HG03135 (cell line): ENCODE measurements around the gene TP53I11.

Experiments
- ATAC-seq: cut with Tn5 transposase; IDR thresholded peaks from one replicate; pipeline ENCODE4 v1.9.1; 2021; ENCODE audit warnings: mild to moderate bottlenecking, moderate library complexity; ENCODE audit not compliant: unreplicated experiment

The TP53I11 gene

DNA sequence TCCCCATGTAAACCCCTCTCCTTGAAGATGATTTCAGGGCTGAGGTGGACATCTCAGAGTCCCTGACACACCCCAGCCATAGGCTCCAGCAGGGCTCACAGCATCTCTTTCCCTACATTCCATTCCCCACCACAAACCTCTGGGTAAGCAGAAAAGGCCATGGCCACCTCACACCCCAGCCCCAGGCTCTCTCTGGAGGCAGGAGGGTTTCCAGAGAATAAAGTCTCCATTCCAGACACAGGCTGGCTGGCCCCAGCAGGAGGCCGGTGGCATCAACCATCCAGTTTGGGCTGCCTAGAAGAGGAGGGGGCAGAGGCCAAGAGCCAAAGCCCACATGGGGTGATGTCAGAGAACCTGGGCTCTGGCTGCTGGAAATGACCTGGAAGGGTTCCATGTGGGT is 61.4 kb downstream of the TP53I11 start:
- no peak for ATAC-seq

DNA sequence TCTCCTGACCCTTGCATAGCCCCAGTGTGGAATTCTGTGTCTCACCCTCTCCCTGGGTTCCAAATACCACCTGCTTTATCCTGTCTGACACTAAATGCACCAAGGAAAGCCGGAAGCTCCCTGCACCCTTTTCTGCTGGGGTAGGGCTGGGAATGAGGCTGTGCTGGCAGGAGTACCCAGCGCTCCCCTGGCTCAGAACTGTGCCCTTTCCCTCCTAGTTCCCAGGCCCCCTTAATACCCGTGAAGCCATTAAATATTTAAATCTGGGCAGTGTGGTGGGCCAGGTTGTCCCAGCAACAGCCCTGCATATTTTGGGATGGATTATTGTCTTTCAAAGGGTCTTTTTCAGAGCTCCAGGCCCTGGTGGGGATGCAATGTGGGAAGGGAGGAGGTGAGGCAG is 63.0 kb downstream of the TP53I11 start:
- ATAC-seq = no peak

DNA sequence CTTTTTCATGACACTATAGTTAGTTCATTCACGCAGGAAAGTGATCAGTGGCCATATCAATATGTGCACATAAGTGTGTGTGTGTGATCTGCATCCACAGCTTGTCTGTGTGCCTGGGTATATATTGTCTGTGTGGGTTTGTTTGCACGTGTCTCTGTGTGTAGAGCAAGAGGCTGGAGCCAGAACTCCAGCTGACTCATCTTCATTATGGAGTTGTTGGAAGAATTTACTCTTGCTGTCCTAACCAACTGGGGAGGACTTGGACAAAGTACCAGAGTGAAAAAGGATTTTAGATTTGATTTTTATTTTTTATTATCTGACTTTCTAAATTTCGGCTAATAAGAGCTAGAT is 63.9 kb downstream of the TP53I11 start:
- ATAC-seq = no peak

DNA sequence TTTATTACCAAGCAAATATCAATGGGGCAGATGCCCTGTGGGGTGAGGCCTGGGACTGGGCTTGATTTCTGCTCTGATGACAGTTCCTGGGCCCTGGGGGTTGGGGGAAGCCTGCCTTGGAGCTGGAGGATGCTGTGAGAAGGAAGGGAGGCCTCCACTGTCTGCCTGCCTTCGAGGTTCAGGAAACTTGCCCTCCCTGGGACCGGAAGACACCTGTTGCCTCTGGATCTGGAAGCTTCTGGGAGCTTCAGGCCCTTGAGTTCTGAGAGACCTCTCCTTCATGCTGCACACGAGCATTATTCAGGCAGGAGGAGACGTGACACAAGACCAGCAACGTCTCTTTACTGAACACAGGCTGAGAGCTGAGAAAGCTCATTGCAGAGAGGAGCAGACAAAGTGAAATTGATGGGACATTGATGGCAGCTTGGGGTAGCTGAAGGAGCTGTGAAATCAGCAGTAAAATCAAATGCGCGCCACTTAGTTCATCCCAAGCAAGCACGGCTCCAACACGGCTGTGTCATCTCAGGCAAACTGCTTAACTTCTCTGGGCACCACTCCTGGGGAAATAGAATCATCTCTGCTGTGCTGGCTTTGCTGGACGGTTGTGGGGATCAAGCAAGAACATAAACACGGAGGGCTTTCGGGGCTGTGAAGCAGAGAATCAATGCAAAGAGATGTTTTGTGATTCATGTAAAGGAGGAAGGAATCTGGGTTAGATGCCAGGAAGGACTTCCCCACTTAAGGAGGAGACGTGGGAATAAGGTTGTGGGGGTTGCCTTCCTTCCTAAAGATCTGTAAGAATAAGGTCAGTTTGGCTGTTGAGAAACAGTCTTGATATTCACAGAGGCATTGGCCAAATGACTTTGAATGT is 64.5 kb downstream of the TP53I11 start:
- no peak for ATAC-seq

DNA sequence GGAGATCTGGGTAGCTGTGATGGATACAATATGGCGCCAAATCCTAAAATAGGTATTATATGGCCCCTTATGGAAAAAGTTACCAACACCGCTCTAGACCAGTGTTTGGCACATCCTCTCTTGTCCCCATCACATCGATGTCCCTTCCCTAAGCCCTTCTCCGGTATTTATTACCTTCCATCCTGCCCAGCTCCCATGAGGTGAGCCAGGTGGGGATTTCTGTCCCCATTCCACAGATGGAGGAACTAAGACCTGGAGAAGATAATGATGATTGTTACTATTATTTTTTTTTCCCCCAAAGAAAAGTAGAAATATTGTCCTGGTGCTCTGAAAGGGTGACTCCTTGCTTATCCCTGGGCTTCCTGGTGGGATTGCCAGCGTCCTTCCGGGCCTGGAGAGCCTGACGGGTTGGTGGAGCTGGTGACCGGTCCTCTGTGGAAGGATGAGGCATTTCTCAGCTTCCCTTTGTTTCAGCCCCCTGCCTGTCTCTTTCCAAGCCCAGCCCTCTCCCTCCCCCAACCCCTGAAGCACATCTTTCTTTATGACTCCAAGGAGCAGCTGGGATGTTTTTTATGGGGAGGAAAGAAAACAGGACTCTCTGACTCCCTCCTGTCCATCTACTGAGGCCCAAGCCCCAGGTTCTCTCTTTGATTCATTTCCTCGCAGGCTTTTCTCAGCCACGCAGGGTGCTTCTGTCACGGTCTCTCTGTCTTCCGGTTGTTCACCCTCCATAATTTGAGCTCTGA is 65.4 kb downstream of the TP53I11 start:
- ATAC-seq = no peak

DNA sequence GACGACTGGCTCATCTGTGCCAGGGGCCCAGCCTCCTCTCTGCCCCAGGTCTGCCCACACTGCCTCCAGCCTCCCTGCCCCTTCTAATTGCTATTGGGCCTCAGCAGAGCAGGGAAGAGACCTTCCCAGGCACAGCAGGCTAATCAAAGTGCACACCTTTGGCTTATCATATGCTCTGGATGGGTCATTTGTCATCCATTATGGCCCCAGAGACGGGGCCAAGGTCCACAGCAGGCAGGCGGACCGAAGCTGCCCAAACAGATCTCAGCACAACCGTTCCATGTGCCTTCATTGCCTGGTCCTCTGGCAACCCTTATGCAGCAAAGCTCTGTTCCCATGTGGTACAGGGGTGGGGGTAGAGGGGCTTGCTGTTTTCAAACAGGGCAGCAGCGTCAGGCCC is 66.6 kb downstream of the TP53I11 start:
- ATAC-seq = no peak

DNA sequence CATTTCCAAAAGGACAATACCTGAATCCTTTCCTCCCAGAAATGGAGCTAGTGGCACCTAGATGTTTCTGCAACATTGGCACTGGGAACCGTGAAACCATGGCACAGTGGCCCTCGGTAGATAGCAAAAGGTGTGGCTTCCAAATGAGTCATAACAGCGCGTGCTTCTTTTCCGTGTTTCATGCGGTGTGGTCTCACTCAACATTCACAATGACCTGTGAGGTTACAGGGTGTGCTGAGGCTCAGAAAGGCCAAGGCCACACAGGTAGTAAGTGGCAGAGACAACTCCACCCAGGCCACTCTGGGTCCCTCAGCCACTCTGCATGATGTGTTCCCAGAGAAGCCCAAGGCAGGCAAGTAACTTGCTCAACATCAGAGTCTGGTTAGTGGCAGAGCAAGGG is 67.4 kb downstream of the TP53I11 start:
- no peak for ATAC-seq
